Stimulated activated CD8-positive, alpha-beta memory T cell treated with anti-CD3 and anti-CD28 coated beads, Interleukin-15, amount 100 ng/mL, for 48 hours (primary cell): Measurements from ENCODE around the gene ARMC9.
A peak's percentile ranks its signal among the peaks of the same experiment; 100 is the strongest.
"Not testable (repeated sequence)": the region's sequence is repeated elsewhere in the genome, so short reads cannot be mapped to it uniquely, and the experiment has no call there.

Source experiments
- DNase-seq, 2 donors: peaks; one replicate each; pipeline ENCODE4 v3.0.0-alpha.2; 2020; ENCODE audit warnings: low read depth in 2 of 2

Gene ARMC9

GRCh38 chr2:231198291-231199173, at the start of gene ARMC9:
ARMC9 (plus strand) TSS chr2:231198631; CDS start chr2:231206239, 7,608 bp downstream.
- DNase-seq: peak; percentile 72 to 77

GRCh38 chr2:231152800-231153557, 45.5 kb upstream of the ARMC9 start:
- no peak for DNase-seq

- DNase-seq: no peak
These were observed 39.1 kb upstream of the ARMC9 start for GRCh38 chr2:231159306-231159705.

GRCh38 chr2:231160701-231161100, 37.7 kb upstream of the ARMC9 start:
- DNase-seq: no peak

- no peak for DNase-seq
These were observed 37.1 kb upstream of the ARMC9 start for GRCh38 chr2:231161252-231161839.

- no peak for DNase-seq
These were observed 36.5 kb upstream of the ARMC9 start for GRCh38 chr2:231161877-231162329.

- no peak for DNase-seq
These were observed 35.4 kb upstream of the ARMC9 start for GRCh38 chr2:231163011-231163410.

GRCh38 chr2:231163414-231164095, 34.9 kb upstream of the ARMC9 start:
- DNase-seq: no peak

GRCh38 chr2:231167745-231168459, 30.5 kb upstream of the ARMC9 start:
- DNase-seq: no peak

- DNase-seq: no peak
These were observed 29.8 kb upstream of the ARMC9 start for GRCh38 chr2:231168460-231169139.

- DNase-seq: no peak
These were observed 28.9 kb upstream of the ARMC9 start for GRCh38 chr2:231169488-231169887.

GRCh38 chr2:231170055-231170454, 28.4 kb upstream of the ARMC9 start:
- no peak for DNase-seq

GRCh38 chr2:231172025-231172424, 26.4 kb upstream of the ARMC9 start:
- DNase-seq: no peak

GRCh38 chr2:231174211-231174651, 24.2 kb upstream of the ARMC9 start:
- DNase-seq: no peak

GRCh38 chr2:231176066-231176465, 22.4 kb upstream of the ARMC9 start:
- no peak for DNase-seq

GRCh38 chr2:231177156-231178025, 21.0 kb upstream of the ARMC9 start:
- no peak for DNase-seq

- DNase-seq: not testable (repeated sequence)
These were observed 19.6 kb upstream of the ARMC9 start for GRCh38 chr2:231178805-231179204.

- DNase-seq: no peak
These were observed 16.4 kb upstream of the ARMC9 start for GRCh38 chr2:231181860-231182512.

- DNase-seq: no peak
These were observed 15.9 kb upstream of the ARMC9 start for GRCh38 chr2:231182513-231182899.
